Measurements from ENCODE around the gene DNAH17.

DNA sequence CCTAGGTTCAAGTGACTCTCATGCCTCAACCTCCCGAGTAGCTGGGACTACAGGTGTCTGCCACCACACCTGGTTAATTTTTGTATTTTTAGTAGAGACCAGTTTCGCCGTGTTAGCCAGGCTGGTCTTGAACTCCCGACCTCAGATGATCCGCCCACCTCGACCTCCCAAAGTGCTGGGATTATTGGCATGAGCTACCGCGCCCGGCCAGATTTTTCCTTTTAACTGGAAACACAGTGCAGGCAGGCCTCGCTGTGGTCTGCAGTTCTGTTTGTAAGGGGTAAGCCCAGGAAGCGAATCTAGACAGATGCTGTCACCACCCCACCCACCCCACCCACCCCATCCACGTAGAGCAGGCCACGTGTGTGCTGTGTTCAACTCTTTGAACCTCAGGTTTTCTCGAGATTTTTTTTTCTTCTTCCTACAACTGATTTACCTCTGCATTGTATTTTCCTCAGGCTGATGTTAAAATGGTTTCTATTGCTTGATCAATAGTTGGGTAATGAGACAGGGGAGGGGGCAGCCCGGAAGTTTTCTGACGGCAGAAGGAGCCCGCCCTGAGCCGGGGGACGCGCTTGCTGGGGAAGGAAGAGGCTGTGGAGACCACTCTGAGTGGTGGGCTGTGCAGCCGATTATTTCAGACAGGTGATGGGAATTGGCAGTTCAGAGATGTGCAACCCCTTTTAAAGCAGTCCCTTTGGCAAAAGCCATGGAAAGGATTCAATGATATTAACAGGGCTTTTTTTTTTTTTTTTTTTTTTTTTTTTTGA lies 72.9 kb downstream of the DNAH17 start:
- TF ChIP-seq TAF1 (IDR thresholded peaks at IDR 0.05; ENCODE audit: borderline replicate concordance, low read depth, low read length) = no peak
- TF ChIP-seq, protein P1, sequence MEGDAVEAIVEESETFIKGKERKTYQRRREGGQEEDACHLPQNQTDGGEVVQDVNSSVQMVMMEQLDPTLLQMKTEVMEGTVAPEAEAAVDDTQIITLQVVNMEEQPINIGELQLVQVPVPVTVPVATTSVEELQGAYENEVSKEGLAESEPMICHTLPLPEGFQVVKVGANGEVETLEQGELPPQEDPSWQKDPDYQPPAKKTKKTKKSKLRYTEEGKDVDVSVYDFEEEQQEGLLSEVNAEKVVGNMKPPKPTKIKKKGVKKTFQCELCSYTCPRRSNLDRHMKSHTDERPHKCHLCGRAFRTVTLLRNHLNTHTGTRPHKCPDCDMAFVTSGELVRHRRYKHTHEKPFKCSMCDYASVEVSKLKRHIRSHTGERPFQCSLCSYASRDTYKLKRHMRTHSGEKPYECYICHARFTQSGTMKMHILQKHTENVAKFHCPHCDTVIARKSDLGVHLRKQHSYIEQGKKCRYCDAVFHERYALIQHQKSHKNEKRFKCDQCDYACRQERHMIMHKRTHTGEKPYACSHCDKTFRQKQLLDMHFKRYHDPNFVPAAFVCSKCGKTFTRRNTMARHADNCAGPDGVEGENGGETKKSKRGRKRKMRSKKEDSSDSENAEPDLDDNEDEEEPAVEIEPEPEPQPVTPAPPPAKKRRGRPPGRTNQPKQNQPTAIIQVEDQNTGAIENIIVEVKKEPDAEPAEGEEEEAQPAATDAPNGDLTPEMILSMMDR (IDR thresholded peaks at IDR 0.05) = no peak
- no peak for TF ChIP-seq RAD21 (IDR thresholded peaks at IDR 0.05; ENCODE audit: low read length)
- TF ChIP-seq JUND (IDR thresholded peaks at IDR 0.05) = no peak
- no peak for TF ChIP-seq EZH2phosphoT487 (IDR thresholded peaks at IDR 0.05; ENCODE audit: borderline replicate concordance, low read depth)

Data from SK-N-SH (cell line).